MM.1S (cell line): ENCODE data around the gene BIRC5.

ENCODE experiments used
- DNase-seq: peaks from one replicate; pipeline ENCODE4 v3.0.0-alpha.2; 2015
- H2AFZ ChIP-seq: fragments of 300-600 bp; sonication (generic); 2 replicates; pipeline ENCODE4 v1.6.0; 2016; ENCODE audit warnings: antibody characterized with exemption, low read length
- H3F3A ChIP-seq: fragments of 300-600 bp; sonication (generic); 2 replicates; pipeline ENCODE4 v1.6.1; 2016; ENCODE audit warnings: mild to moderate bottlenecking, antibody characterized with exemption, low read length, moderate library complexity, mixed read lengths; ENCODE audit not compliant: insufficient read depth
- H3K27ac ChIP-seq: fragments of 300-600 bp; sonication (generic); 2 replicates; pipeline ENCODE4 v1.5.1; 2016; ENCODE audit warnings: mild to moderate bottlenecking, low read length
- H3K27me3 ChIP-seq: fragments of 300-600 bp; sonication (generic); replicated peaks from 2 replicates; pipeline ENCODE4 v1.6.0; 2016; ENCODE audit warnings: low read length; ENCODE audit not compliant: insufficient read depth
- H3K36me3 ChIP-seq: fragments of 300-600 bp; sonication (generic); replicated peaks from 2 replicates; pipeline ENCODE4 v1.6.1; 2016; ENCODE audit warnings: mild to moderate bottlenecking, low read length, mixed read lengths; ENCODE audit not compliant: insufficient read depth
- H3K4me1 ChIP-seq: fragments of 300-600 bp; sonication (generic); 2 replicates; pipeline ENCODE4 v1.6.1; 2016; ENCODE audit warnings: low read length, mixed read lengths
- H3K4me2 ChIP-seq: fragments of 300-600 bp; sonication (generic); 2 replicates; pipeline ENCODE4 v1.6.0; 2016; ENCODE audit warnings: low read depth, low read length
- H3K4me3 ChIP-seq: fragments of 300-600 bp; sonication (generic); 2 replicates; pipeline ENCODE4 v1.5.1; 2016; ENCODE audit warnings: low read length, mixed read lengths
- H3K79me2 ChIP-seq: fragments of 300-600 bp; sonication (generic); 2 replicates; pipeline ENCODE4 v1.6.1; 2016; ENCODE audit warnings: mixed run types, low read length, mixed read lengths
- H3K9ac ChIP-seq: fragments of 300-600 bp; sonication (generic); 2 replicates; pipeline ENCODE4 v1.6.1; 2016; ENCODE audit warnings: low read length, mixed read lengths
- H3K9me2 ChIP-seq: fragments of 300-600 bp; sonication (generic); replicated peaks from 2 replicates; pipeline ENCODE4 v1.6.1; 2016; ENCODE audit warnings: mild to moderate bottlenecking, low read length, mixed read lengths; ENCODE audit not compliant: insufficient read depth
- H3K9me3 ChIP-seq: fragments of 300-600 bp; sonication (generic); replicated peaks from 2 replicates; pipeline ENCODE4 v1.6.1; 2016; ENCODE audit warnings: mild to moderate bottlenecking, low read length, mixed read lengths; ENCODE audit not compliant: insufficient read depth
- H4K20me1 ChIP-seq: fragments of 300-600 bp; sonication (generic); 2 replicates; pipeline ENCODE4 v1.6.1; 2016; ENCODE audit warnings: mild to moderate bottlenecking, low read length, moderate library complexity, mixed read lengths; ENCODE audit not compliant: insufficient read depth
- CTCF ChIP-seq: fragments of 300-600 bp; sonication (generic); IDR thresholded peaks from 2 replicates; pipeline ENCODE4 v1.5.1; 2016; ENCODE audit warnings: antibody characterized with exemption, low read length, mixed read lengths
- EZH2 ChIP-seq: fragments of 300-600 bp; sonication (generic); optimal IDR thresholded peaks from 2 replicates; pipeline ENCODE3; 2017; ENCODE audit warnings: low read depth, mild to moderate bottlenecking, antibody characterized with exemption, low read length, mixed read lengths
- EZH2phosphoT487 ChIP-seq: fragments of 300-600 bp; sonication (generic); IDR thresholded peaks from 2 replicates; pipeline ENCODE4 v1.6.1; 2018; ENCODE audit warnings: antibody characterized with exemption, low read length

BIRC5 gene

GRCh38 chr17:78214706-78215061, 631 bp downstream of the BIRC5 start:
- peak overlapping the region; percentile 81 for H2AFZ ChIP-seq

DNA sequence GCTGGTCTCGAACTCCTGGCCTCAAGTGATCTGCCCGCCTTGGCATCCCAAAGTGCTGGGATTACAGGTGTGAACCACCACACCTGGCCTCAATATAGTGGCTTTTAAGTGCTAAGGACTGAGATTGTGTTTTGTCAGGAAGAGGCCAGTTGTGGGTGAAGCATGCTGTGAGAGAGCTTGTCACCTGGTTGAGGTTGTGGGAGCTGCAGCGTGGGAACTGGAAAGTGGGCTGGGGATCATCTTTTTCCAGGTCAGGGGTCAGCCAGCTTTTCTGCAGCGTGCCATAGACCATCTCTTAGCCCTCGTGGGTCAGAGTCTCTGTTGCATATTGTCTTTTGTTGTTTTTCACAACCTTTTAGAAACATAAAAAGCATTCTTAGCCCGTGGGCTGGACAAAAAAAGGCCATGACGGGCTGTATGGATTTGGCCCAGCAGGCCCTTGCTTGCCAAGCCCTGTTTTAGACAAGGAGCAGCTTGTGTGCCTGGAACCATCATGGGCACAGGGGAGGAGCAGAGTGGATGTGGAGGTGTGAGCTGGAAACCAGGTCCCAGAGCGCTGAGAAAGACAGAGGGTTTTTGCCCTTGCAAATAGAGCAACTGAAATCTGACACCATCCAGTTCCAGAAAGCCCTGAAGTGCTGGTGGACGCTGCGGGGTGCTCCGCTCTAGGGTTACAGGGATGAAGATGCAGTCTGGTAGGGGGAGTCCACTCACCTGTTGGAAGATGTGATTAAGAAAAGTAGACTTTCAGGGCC, 5.5 kb downstream of the BIRC5 start:
- no peak overlapping the region for H3K4me3 ChIP-seq
- H3K27ac ChIP-seq, result no peak overlapping the region
- no peak overlapping the region for H2AFZ ChIP-seq
- H3K4me2 ChIP-seq, result no peak overlapping the region
- no peaks in the 10 kb centered on the region for H4K20me1 ChIP-seq
- no peaks in the 10 kb centered on the region for H3K4me1 ChIP-seq
- DNase-seq, result no peak
- H3K9ac ChIP-seq, result no peak overlapping the region
- peaks cover 4% of the 10 kb centered on the region for H3K36me3 ChIP-seq
- H3K9me2 ChIP-seq, result no peaks in the 10 kb centered on the region
- peaks cover 43% of the 10 kb centered on the region for H3K79me2 ChIP-seq
- H3F3A ChIP-seq, result no peaks in the 10 kb centered on the region
- H3K9me3 ChIP-seq, result no peaks in the 10 kb centered on the region
- H3K27me3 ChIP-seq, result no peaks in the 10 kb centered on the region
- TF ChIP-seq EZH2phosphoT487 (no peak), EZH2 (no peak), CTCF (no peak)

More at GRCh38 chr17:78214706-78215061, 631 bp downstream of the BIRC5 start:
- no peak for DNase-seq
- TF ChIP-seq EZH2 (no peak), CTCF (no peak), EZH2phosphoT487 (no peak)
- no peaks in the 10 kb centered on the region for H3K9me2 ChIP-seq
- peak overlapping the region; percentile 21; the same call in 1 of the 2 replicates for H3K27ac ChIP-seq
- H3K4me3 ChIP-seq, result peak overlapping the region; percentile 78
- H3K4me2 ChIP-seq, result peak overlapping the region; percentile 79
- H3K4me1 ChIP-seq, result 0 out of 2 replicates have a peak, but pooled peaks cover 3% of the 10 kb centered on the region
- peaks cover 42% of the 10 kb centered on the region for H3K79me2 ChIP-seq
- H3K9ac ChIP-seq, result peak overlapping the region; percentile 69
- H3F3A ChIP-seq, result no peaks in the 10 kb centered on the region
- no peaks in the 10 kb centered on the region for H4K20me1 ChIP-seq
- H3K9me3 ChIP-seq, result no peaks in the 10 kb centered on the region
- H3K36me3 ChIP-seq, result no peaks in the 10 kb centered on the region; the same call in none of the 2 replicates
- H3K27me3 ChIP-seq, result no peaks in the 10 kb centered on the region

- H3K4me2 ChIP-seq, result no peak overlapping the region
- TF ChIP-seq EZH2, result no peak
- no peak for TF ChIP-seq CTCF
- no peak for TF ChIP-seq EZH2phosphoT487
- no peaks in the 10 kb centered on the region for H3K4me1 ChIP-seq
- H2AFZ ChIP-seq, result no peak overlapping the region
- no peak for DNase-seq
- no peak overlapping the region for H3K27ac ChIP-seq
- 0 out of 2 replicates have a peak, but pooled peaks cover 15% of the 10 kb centered on the region for H3F3A ChIP-seq
- no peaks in the 10 kb centered on the region for H3K9me2 ChIP-seq
- H3K36me3 ChIP-seq, result peaks cover 4% of the 10 kb centered on the region; the same call in 1 of the 2 replicates
- no peaks in the 10 kb centered on the region for H3K9me3 ChIP-seq
- H3K4me3 ChIP-seq, result no peak overlapping the region
- H3K27me3 ChIP-seq, result no peaks in the 10 kb centered on the region
- no peak overlapping the region for H3K9ac ChIP-seq
- H4K20me1 ChIP-seq, result no peaks in the 10 kb centered on the region
- peaks cover 17% of the 10 kb centered on the region for H3K79me2 ChIP-seq
Measured at GRCh38 chr17:78223061-78223460, 9.0 kb downstream of the BIRC5 start.
